PC-9 (cell line): ENCODE data around the gene PSMD13.

Source experiments
- EZH2 ChIP-seq: fragments of 200-600 bp; sonication (generic); IDR thresholded peaks from 2 replicates; pipeline ENCODE4 v1.8.0; 2017; ENCODE audit warnings: antibody characterized with exemption, low read depth
- TF ChIP-seq, protein P1 (sequence below): fragments of 200-600 bp; sonication (generic); conservative IDR thresholded peaks from 2 replicates; pipeline ENCODE4 v1.6.1; 2017; ENCODE audit warnings: mixed run types, antibody characterized with exemption, mild to moderate bottlenecking, moderate library complexity

DNA sequence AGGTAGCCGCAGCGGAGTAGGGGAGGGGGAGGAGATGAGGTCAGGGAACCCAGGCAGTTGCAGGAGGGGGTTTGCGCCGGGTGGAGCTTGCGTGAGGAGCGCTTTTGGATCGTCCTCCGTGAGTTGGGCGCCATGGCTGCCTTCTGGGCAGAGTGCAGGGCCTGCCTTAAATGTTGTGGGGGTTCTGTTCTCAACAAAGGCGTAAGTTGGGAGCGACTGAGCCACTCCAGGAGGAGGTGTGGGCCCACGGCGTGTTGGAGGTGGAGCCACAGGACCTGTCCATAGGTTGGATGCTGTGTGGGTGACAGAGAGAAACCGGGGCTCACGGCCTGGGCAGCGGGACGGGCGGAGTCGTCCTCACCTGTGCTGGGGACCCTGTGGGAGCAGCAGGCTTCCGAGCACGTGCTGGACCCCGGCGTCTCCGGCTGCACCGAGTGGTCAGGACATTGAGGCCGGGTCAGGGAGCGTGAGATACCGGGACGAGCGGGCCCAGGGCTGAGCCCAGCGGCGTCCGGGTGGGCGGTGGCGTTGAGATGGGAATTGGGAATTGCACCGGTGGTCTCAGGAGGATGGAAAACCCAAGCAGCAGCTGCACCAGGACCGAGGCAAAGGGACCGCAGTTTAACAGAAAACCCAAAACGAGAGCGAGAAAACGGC, 51.2 kb downstream of the PSMD13 start:
- TF ChIP-seq, protein P1, sequence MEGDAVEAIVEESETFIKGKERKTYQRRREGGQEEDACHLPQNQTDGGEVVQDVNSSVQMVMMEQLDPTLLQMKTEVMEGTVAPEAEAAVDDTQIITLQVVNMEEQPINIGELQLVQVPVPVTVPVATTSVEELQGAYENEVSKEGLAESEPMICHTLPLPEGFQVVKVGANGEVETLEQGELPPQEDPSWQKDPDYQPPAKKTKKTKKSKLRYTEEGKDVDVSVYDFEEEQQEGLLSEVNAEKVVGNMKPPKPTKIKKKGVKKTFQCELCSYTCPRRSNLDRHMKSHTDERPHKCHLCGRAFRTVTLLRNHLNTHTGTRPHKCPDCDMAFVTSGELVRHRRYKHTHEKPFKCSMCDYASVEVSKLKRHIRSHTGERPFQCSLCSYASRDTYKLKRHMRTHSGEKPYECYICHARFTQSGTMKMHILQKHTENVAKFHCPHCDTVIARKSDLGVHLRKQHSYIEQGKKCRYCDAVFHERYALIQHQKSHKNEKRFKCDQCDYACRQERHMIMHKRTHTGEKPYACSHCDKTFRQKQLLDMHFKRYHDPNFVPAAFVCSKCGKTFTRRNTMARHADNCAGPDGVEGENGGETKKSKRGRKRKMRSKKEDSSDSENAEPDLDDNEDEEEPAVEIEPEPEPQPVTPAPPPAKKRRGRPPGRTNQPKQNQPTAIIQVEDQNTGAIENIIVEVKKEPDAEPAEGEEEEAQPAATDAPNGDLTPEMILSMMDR: no peak
- TF ChIP-seq EZH2: no peak
